Ovary (tissue), 9 donors: ENCODE results near the gene CAPN9. TPM values are rescaled to one million over a fixed set of nuclear protein-coding genes. Genes with fewer than 3 reads are reported as not detected.

Experiments used
- DNase-seq, 5 donors: peaks; one replicate each; pipeline ENCODE4 v3.0.0-alpha.2; 2019 to 2020
- H3K27ac ChIP-seq, 2 donors: fragments of 200-600 bp; one replicate each; pipeline versions ENCODE4 v1.5.1 to v1.8.0; 2019 to 2022
- H3K27me3 ChIP-seq: fragments of 200-600 bp; one replicate; pipeline ENCODE4 v1.8.0; 2022
- H3K36me3 ChIP-seq: fragments of 200-600 bp; sonication (generic); one replicate; pipeline ENCODE4 v1.5.1; 2019
- H3K4me1 ChIP-seq: one replicate; pipeline ENCODE4 v1.8.1; 2013; ENCODE audit warnings: mild to moderate bottlenecking, moderate library complexity; ENCODE audit not compliant: insufficient read depth
- H3K4me3 ChIP-seq: fragments of 200-600 bp; sonication (generic); one replicate; pipeline ENCODE4 v1.5.1; 2017
- H3K9me3 ChIP-seq, 2 donors: fragments of 200-600 bp in 1 of 2; sonication (generic) in 1 of 2; one replicate each; pipeline versions ENCODE4 v1.5.1 to v1.8.1; 2013 to 2019; ENCODE audit warnings: mild to moderate bottlenecking in 1 of 2, moderate library complexity in 1 of 2
- CTCF ChIP-seq, 3 donors: fragments of 450-650 bp in 2 of 3; fragments of 200-600 bp in 1 of 3; IDR thresholded peaks; one replicate each; pipeline versions ENCODE4 v1.5.1 to v1.8.0; 2016 to 2022; ENCODE audit warnings: antibody characterized with exemption in 3 of 3, mild to moderate bottlenecking in 1 of 3
- EP300 ChIP-seq: sonication (generic); formaldehyde crosslinking; IDR thresholded peaks from one replicate; pipeline ENCODE4 v1.6.1; 2017; ENCODE audit warnings: antibody characterized with exemption
- POLR2A ChIP-seq: fragments of 450-650 bp; IDR thresholded peaks from one replicate; pipeline ENCODE4 v1.6.1; 2017; ENCODE audit warnings: antibody characterized with exemption, mild to moderate bottlenecking, moderate library complexity
- WGBS, 3 donors: extraction: QIAGEN DNeasy Blood & Tissue Kit in 1 of 3; methylation state at CpG; one replicate each; pipeline versions ENCODE4 v1.1.5 to v1.1.7; 2013 to 2017; 5-methylcytosine and 5-hydroxymethylcytosine counted together
- intact Hi-C, 4 donors: fragments of 100-400 bp; cut with DNase I; formaldehyde crosslinking; loops; one replicate each; pipeline versions ENCODE4 v1.11.0 to v1.15.1; 2022 to 2023
- polyA plus RNA-seq, 2 donors: library from polyadenylated mRNA; stranded (reverse); fragments of 200-250 nt in 1 of 2; fragments of 350-450 nt in 1 of 2; fragmentation: Illumina TruSeq in 1 of 2; extraction: RNeasy Lipid Tissue Mini Kit (QIAGEN cat#74804) in 1 of 2; gene quantifications; one replicate each; pipeline ENCODE4 v1.2.3, GENCODE V29; 2013 to 2014
- total RNA-seq, 7 donors: library from RNA; depleted of rRNA in 2 of 7; stranded (reverse); fragments of >200 nt in 2 of 7; fragmentation: NEBNext Ultra II Directional in 3 of 7; extraction: Animal tissue kit (Norgen Biotek cat#: 25700) in 3 of 7; gene quantifications; one replicate each; pipeline versions ENCODE4 v1.1.0 to v1.2.4, GENCODE V29; 2016 to 2023
- donor health status: DM: no; HTN: no; CAD: no; lungs with moderate emphysema.
- donor health status: DM: no; HTN: no; CAD: no.
- donor health status: Bipolar disorder and iron deficiency.
- donor health status: DM: yes; HTN: yes; CAD: no.
- donor health status: DM: no; HTN: no; CAD: no.
- donor health status: DM: yes; HTN: yes; CAD: no.

Gene CAPN9
- total and polyA plus RNA-seq, 9 donors, result 0.08 to 2.5 (median 0.29) TPM; not detected in 1

- 84 to 92% (median 85%) methylated on average over 17 of the region's 17 CpGs for whole genome bisulfite sequencing, 3 donors
- H3K4me1 ChIP-seq, result no peaks in the 10 kb centered on the region
- H3K27ac ChIP-seq, result no peak overlapping the region
- DNase-seq, result no peak
- no peaks in the 10 kb centered on the region for H3K36me3 ChIP-seq
- TF ChIP-seq CTCF (IDR thresholded peaks at IDR 0.05) (no peak), EP300 (no peak), POLR2A (no peak)
- H3K9me3 ChIP-seq, result no peaks in the 10 kb centered on the region
- no peaks in the 10 kb centered on the region for H3K27me3 ChIP-seq
- no peak overlapping the region for H3K4me3 ChIP-seq
- intact Hi-C loops, result no loop called here
Measured at GRCh38 chr1:230701434-230701833, 45.8 kb upstream of the CAPN9 start.

GRCh38 chr1:230701895-230702768 lies 45.1 kb upstream of the CAPN9 start:
- Histone ChIP-seq H3K36me3 (no peaks in the 10 kb centered on the region), H3K27me3 (no peaks in the 10 kb centered on the region), H3K27ac (no peak overlapping the region), H3K9me3 (no peaks in the 10 kb centered on the region), H3K4me1 (no peaks in the 10 kb centered on the region), H3K4me3 (no peak overlapping the region)
- no peak for DNase-seq
- TF ChIP-seq POLR2A (no peak), CTCF (IDR thresholded peaks at IDR 0.05) (no peak), EP300 (no peak)
- intact Hi-C loops, result no loop called here
- WGBS, 3 donors, result 79 to 84% (median 84%) methylated on average over 19 of the region's 19 CpGs

- Histone ChIP-seq H3K36me3 (no peaks in the 10 kb centered on the region), H3K4me3 (no peak overlapping the region), H3K4me1 (no peaks in the 10 kb centered on the region), H3K27ac (no peak overlapping the region), H3K27me3 (no peaks in the 10 kb centered on the region), H3K9me3 (no peaks in the 10 kb centered on the region)
- WGBS, 3 donors, result 63 to 72% (median 65%) methylated on average over 14 of the region's 14 CpGs
- TF ChIP-seq CTCF (IDR thresholded peaks at IDR 0.05) (no peak), POLR2A (no peak), EP300 (no peak)
- no peak for DNase-seq
- intact Hi-C loops, result no loop called here
Measured at GRCh38 chr1:230702934-230703678, 44.1 kb upstream of the CAPN9 start.

GRCh38 chr1:230703679-230704385 lies 43.4 kb upstream of the CAPN9 start:
- Histone ChIP-seq H3K4me1 (no peaks in the 10 kb centered on the region), H3K4me3 (no peak overlapping the region), H3K27me3 (no peaks in the 10 kb centered on the region), H3K27ac (no peak overlapping the region), H3K9me3 (no peaks in the 10 kb centered on the region), H3K36me3 (no peaks in the 10 kb centered on the region)
- intact Hi-C loops, result no loop called here
- DNase-seq, result no peak
- TF ChIP-seq CTCF (IDR thresholded peaks at IDR 0.05) (no peak), EP300 (no peak), POLR2A (no peak)
- WGBS, 3 donors, result 92 to 99% (median 95%) methylated on average over 8 of the region's 8 CpGs
